Keratinocyte (primary cell): Measurements from ENCODE around the gene HOXC4.
"Not testable (repeated sequence)": the region's sequence is repeated elsewhere in the genome, so short reads cannot be mapped to it uniquely, and the experiment has no call there.

ENCODE experiments used
- EZH2 ChIP-seq: IDR thresholded peaks from one replicate; pipeline ENCODE4 v1.6.1; 2012; ENCODE audit warnings: inconsistent platforms, mild to moderate bottlenecking, low read length, moderate library complexity
- TF ChIP-seq, protein P1 (sequence below), 3 experiments: IDR thresholded peaks in 1 of 3; conservative IDR thresholded peaks in 1 of 3; optimal IDR thresholded peaks in 1 of 3; 2 replicates in 2 of 3; 3 replicates in 1 of 3; pipeline versions ENCODE3 to v1.5.1; 2011; ENCODE audit warnings: low read length in 3 of 3, mild to moderate bottlenecking in 3 of 3, moderate library complexity in 2 of 3, control low read depth in 1 of 3, inconsistent platforms in 1 of 3; ENCODE audit not compliant: insufficient read depth in 2 of 3; ENCODE audit errors: extremely low read depth in 1 of 3

GRCh38 chr12:54100588-54100987 is 47.0 kb downstream of the HOXC4 start:
- TF ChIP-seq, protein P1, sequence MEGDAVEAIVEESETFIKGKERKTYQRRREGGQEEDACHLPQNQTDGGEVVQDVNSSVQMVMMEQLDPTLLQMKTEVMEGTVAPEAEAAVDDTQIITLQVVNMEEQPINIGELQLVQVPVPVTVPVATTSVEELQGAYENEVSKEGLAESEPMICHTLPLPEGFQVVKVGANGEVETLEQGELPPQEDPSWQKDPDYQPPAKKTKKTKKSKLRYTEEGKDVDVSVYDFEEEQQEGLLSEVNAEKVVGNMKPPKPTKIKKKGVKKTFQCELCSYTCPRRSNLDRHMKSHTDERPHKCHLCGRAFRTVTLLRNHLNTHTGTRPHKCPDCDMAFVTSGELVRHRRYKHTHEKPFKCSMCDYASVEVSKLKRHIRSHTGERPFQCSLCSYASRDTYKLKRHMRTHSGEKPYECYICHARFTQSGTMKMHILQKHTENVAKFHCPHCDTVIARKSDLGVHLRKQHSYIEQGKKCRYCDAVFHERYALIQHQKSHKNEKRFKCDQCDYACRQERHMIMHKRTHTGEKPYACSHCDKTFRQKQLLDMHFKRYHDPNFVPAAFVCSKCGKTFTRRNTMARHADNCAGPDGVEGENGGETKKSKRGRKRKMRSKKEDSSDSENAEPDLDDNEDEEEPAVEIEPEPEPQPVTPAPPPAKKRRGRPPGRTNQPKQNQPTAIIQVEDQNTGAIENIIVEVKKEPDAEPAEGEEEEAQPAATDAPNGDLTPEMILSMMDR (optimal IDR thresholded peaks at IDR 0.05 in 1 of 3, IDR thresholded peaks at IDR 0.05 in 1 of 3, conservative IDR thresholded peaks at IDR 0.05 in 1 of 3; ENCODE audit: extremely low read depth in 1 of 3, insufficient read depth in 2 of 3, low read length in 3 of 3), result not testable (repeated sequence)
- not testable (repeated sequence) for TF ChIP-seq EZH2
